KMS-11 (cell line): Measurements from ENCODE around the gene CLDN24.

ENCODE experiments used
- H2AFZ ChIP-seq: fragments of 200-600 bp; sonication (generic); 2 replicates; pipeline ENCODE4 v1.6.1; 2016; ENCODE audit warnings: antibody characterized with exemption, mixed run types, low read depth
- H3K27ac ChIP-seq: fragments of 200-600 bp; sonication (generic); 2 replicates; pipeline ENCODE4 v1.6.1; 2016; ENCODE audit warnings: mild to moderate bottlenecking, mixed run types
- H3K27me3 ChIP-seq: fragments of 200-600 bp; sonication (generic); 2 replicates; pipeline ENCODE4 v1.6.1; 2017; ENCODE audit warnings: mild to moderate bottlenecking, low read depth, mixed run types, moderate library complexity; ENCODE audit not compliant: insufficient read depth
- H3K36me3 ChIP-seq: fragments of 200-600 bp; sonication (generic); 2 replicates; pipeline ENCODE4 v1.6.1; 2017; ENCODE audit warnings: mild to moderate bottlenecking, mixed run types; ENCODE audit not compliant: insufficient read depth
- H3K4me1 ChIP-seq: fragments of 200-600 bp; sonication (generic); 2 replicates; pipeline ENCODE4 v1.6.1; 2016; ENCODE audit warnings: mild to moderate bottlenecking, low read depth, mixed run types; ENCODE audit not compliant: poor library complexity, severe bottlenecking
- H3K4me2 ChIP-seq: fragments of 200-600 bp; sonication (generic); 2 replicates; pipeline ENCODE4 v1.7.0; 2016; ENCODE audit warnings: mild to moderate bottlenecking, mixed run types
- H3K4me3 ChIP-seq: fragments of 200-600 bp; sonication (generic); IDR thresholded peaks from 2 replicates; pipeline ENCODE4 v1.6.1; 2017; ENCODE audit warnings: low read depth, low read length, mixed read lengths; ENCODE audit not compliant: insufficient read depth
- H3K79me2 ChIP-seq: fragments of 200-600 bp; sonication (generic); 2 replicates; pipeline ENCODE4 v1.6.1; 2016; ENCODE audit warnings: low read depth, mixed run types; ENCODE audit not compliant: insufficient read depth
- H3K9ac ChIP-seq: fragments of 200-600 bp; sonication (generic); 2 replicates; pipeline ENCODE4 v1.6.1; 2016; ENCODE audit warnings: mild to moderate bottlenecking, mixed run types
- H4K20me1 ChIP-seq: fragments of 200-600 bp; sonication (generic); 2 replicates; pipeline ENCODE4 v1.6.1; 2016; ENCODE audit warnings: mild to moderate bottlenecking, mixed run types; ENCODE audit not compliant: insufficient read depth
- TF ChIP-seq, protein P1 (sequence below): fragments of 200-600 bp; sonication (generic); conservative IDR thresholded peaks from 2 replicates; pipeline ENCODE4 v1.6.1; 2017; ENCODE audit warnings: low read depth, mild to moderate bottlenecking, antibody characterized with exemption, low read length, moderate library complexity, mixed read lengths

Gene CLDN24

DNA sequence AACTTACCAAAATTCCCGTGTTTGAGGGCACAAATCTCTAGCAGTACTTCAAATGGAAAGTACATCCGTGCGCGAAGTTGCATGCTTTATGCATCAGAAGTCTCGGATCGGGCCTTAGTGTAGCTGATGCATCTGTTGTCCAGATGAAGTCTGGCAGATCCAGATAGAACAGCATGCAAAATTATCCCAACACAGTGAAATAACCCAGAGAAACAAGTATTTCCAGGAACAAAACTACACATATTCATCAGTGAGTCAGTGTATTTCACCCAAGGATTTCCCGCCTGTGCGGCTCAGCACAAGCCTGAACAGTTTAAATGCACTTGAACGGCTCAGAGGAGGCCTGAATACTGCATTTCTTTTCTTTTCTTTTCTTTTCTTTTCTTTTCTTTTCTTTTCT, 27.4 kb upstream of the CLDN24 start:
- no peaks in the 10 kb centered on the region for H3K27me3 ChIP-seq

DNA sequence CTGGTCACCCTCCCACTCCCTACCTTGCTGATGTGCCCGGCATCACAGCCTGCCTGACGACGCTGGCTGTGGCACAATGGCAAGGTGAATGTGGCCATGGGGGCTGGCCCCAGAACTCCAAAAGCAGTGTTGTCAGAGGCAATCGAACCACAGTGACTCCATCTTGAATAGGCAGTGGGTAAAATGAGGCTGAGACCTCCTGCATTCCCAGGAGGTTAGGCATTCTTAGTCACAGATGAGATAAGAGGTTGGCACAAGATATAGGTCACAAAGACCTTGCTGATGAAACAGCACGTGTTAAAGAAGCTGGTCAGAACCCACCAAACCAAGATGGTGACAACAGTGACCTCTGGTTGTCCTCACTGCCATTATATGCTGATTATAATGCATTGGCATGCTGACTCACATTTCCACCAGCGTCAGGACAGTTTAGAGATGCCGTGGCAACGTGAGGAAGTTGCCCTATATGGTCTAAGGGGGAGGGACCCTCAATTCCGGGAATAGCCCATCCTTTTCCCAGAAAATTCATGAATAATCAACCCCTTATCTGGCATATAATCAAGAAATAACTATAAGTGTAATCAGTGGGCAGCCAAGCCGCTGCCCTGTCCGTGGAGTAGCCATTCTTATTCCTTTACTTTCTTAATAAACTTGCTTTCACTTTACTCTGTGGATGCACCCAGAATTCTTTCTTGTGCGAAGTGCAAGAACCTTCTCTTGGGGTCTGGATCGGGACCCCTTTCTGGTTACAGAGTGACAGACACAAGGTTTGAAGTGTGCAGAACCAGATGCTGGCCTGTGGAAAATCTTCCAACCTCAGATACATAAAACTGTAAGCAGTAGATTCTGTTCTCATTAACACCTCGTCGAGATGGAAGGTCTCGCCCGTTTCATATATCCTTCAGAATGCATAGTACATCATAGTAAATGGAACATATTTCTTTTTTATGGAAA, 26.8 kb upstream of the CLDN24 start:
- H3K36me3 ChIP-seq, result no peaks in the 10 kb centered on the region
- H3K9ac ChIP-seq, result no peak overlapping the region
- no peaks in the 10 kb centered on the region for H3K79me2 ChIP-seq
- no peak overlapping the region for H3K4me3 ChIP-seq
- TF ChIP-seq, protein P1, sequence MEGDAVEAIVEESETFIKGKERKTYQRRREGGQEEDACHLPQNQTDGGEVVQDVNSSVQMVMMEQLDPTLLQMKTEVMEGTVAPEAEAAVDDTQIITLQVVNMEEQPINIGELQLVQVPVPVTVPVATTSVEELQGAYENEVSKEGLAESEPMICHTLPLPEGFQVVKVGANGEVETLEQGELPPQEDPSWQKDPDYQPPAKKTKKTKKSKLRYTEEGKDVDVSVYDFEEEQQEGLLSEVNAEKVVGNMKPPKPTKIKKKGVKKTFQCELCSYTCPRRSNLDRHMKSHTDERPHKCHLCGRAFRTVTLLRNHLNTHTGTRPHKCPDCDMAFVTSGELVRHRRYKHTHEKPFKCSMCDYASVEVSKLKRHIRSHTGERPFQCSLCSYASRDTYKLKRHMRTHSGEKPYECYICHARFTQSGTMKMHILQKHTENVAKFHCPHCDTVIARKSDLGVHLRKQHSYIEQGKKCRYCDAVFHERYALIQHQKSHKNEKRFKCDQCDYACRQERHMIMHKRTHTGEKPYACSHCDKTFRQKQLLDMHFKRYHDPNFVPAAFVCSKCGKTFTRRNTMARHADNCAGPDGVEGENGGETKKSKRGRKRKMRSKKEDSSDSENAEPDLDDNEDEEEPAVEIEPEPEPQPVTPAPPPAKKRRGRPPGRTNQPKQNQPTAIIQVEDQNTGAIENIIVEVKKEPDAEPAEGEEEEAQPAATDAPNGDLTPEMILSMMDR, result no peak
- H2AFZ ChIP-seq, result no peak overlapping the region
- H3K27ac ChIP-seq, result no peak overlapping the region
- no peaks in the 10 kb centered on the region for H4K20me1 ChIP-seq
- H3K27me3 ChIP-seq, result no peaks in the 10 kb centered on the region
- H3K4me1 ChIP-seq, result no peaks in the 10 kb centered on the region
- no peak overlapping the region for H3K4me2 ChIP-seq

More for the DNA sequence above, 27.4 kb upstream of the CLDN24 start:
- H3K9ac ChIP-seq, result no peak overlapping the region
- TF ChIP-seq, protein P1, result no peak
- no peak overlapping the region for H2AFZ ChIP-seq
- H3K4me3 ChIP-seq, result no peak overlapping the region
- no peak overlapping the region for H3K4me2 ChIP-seq
- H3K4me1 ChIP-seq, result no peaks in the 10 kb centered on the region
- no peaks in the 10 kb centered on the region for H3K36me3 ChIP-seq
- no peak overlapping the region for H3K27ac ChIP-seq
- H4K20me1 ChIP-seq, result no peaks in the 10 kb centered on the region
- H3K79me2 ChIP-seq, result no peaks in the 10 kb centered on the region

DNA sequence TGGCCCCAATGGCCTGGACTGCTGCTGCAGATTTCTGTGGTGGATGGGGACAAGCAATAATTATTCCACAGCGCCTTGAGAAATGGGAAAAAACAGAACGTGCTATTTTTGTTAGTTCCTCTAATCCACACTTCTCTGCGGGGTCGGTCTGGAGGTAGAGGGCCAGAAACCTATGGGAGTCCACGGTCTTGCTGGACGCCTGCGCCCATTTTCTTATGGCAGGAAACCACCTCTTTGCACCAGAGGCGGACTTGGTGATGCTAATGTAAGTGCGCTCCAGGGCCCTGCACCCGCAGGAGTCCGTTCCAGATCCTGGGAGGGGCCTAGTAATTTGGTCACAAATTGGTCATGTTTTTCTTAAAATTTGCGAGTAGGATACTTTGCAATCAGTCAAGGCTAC, 25.9 kb upstream of the CLDN24 start:
- TF ChIP-seq, protein P1, result no peak
- H3K4me1 ChIP-seq, result no peaks in the 10 kb centered on the region
- no peak overlapping the region for H3K4me3 ChIP-seq
- no peaks in the 10 kb centered on the region for H4K20me1 ChIP-seq
- no peak overlapping the region for H3K9ac ChIP-seq
- no peaks in the 10 kb centered on the region for H3K79me2 ChIP-seq
- no peak overlapping the region for H3K27ac ChIP-seq
- H2AFZ ChIP-seq, result no peak overlapping the region
- no peaks in the 10 kb centered on the region for H3K36me3 ChIP-seq
- no peak overlapping the region for H3K4me2 ChIP-seq
- no peaks in the 10 kb centered on the region for H3K27me3 ChIP-seq

DNA sequence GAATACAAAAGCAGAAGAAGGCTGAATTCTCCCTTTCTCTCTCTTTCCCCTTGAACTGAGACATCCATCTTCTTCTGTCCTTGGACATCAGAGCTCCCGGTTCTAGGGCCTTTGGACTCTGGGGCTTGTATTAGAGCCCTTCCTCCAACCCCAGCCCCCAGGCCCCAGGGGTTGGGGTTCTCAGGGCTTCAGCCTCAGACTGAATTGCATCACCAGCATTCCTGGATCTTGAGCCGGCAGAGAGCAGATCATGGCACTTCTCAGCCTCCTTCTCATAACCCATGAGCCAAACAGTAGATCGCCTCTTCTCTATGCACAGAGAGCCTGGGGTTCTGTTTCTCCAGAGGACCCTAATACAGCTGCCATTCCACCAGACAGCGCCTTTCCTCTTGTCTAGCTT, 25.3 kb upstream of the CLDN24 start:
- TF ChIP-seq, protein P1, result no peak
- Histone ChIP-seq H3K27me3 (no peaks in the 10 kb centered on the region), H3K4me2 (no peak overlapping the region), H3K9ac (no peak overlapping the region), H3K4me1 (no peaks in the 10 kb centered on the region), H3K79me2 (no peaks in the 10 kb centered on the region), H3K36me3 (no peaks in the 10 kb centered on the region), H3K4me3 (no peak overlapping the region), H2AFZ (no peak overlapping the region), H3K27ac (no peak overlapping the region), H4K20me1 (no peaks in the 10 kb centered on the region)
